Measurements from ENCODE around the gene TMEM92.
"Not testable (repeated sequence)": the region's sequence is repeated elsewhere in the genome, so short reads cannot be mapped to it uniquely, and the experiment has no call there.

Gene TMEM92

DNA sequence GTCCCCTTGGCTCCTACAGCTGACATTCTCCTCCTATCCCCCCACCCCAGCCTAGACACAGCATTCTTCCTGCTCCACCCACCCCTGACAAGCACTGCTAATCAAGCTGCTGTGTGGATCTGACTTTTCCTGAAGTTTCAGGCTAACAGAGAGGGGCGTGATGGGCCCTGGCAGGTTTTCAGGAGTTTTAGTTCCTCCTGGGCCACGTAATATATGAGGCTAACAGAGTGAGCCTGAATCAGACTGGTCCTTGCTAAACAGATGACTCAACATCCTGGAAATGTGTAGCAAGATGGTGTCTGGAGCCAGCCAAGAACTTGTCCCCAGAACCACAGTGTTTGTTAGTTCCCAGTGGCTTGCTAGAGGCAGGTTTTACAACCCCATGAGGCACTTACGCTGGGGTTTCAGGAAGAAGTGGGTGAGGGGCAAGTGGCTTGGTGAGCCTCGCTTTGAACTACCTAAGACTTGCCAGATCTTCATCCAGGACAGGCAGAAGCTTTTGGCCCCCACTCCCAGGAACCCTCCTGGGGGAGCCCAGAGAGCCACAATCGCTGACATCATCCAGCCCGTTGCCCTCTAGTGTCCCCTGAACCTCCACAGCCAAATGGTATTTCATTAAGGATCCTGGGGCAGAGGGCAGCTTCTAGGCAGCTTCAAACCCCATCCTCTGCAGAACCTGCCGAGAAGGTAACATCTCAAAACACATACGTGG, 15.9 kb downstream of the TMEM92 start:
- Histone ChIP-seq H3K27ac (ENCODE audit: low read depth, low read length) (no peak overlapping the region), H3K27me3 (ENCODE audit: control insufficient read depth, insufficient read depth, low read length) (no peaks in the 10 kb centered on the region), H3K9ac (ENCODE audit: low read length) (no peak overlapping the region), H3K4me1 (ENCODE audit: control insufficient read depth, insufficient read depth, low read length) (peaks cover 14% of the 10 kb centered on the region; the same call in 1 of the 2 replicates), H3K9me3 (ENCODE audit: control insufficient read depth, insufficient read depth, low read depth, low read length) (no peaks in the 10 kb centered on the region), H3K36me3 (ENCODE audit: control insufficient read depth, insufficient read depth, low read length) (no peaks in the 10 kb centered on the region), H3K4me3 (ENCODE audit: low read depth, low read length) (no peak overlapping the region)

- Histone ChIP-seq H3K27ac (ENCODE audit: low read depth, low read length) (no peak overlapping the region), H3K4me3 (ENCODE audit: low read depth, low read length) (no peak overlapping the region), H3K27me3 (ENCODE audit: control insufficient read depth, insufficient read depth, low read length) (no peaks in the 10 kb centered on the region), H3K4me1 (ENCODE audit: control insufficient read depth, insufficient read depth, low read length) (peaks cover 14% of the 10 kb centered on the region; the same call in 1 of the 2 replicates), H3K9me3 (ENCODE audit: control insufficient read depth, insufficient read depth, low read depth, low read length) (no peaks in the 10 kb centered on the region), H3K36me3 (ENCODE audit: control insufficient read depth, insufficient read depth, low read length) (no peaks in the 10 kb centered on the region), H3K9ac (ENCODE audit: low read length) (no peak overlapping the region)
These were observed 16.7 kb downstream of the TMEM92 start for GRCh38 chr17:50290933-50291332.

DNA sequence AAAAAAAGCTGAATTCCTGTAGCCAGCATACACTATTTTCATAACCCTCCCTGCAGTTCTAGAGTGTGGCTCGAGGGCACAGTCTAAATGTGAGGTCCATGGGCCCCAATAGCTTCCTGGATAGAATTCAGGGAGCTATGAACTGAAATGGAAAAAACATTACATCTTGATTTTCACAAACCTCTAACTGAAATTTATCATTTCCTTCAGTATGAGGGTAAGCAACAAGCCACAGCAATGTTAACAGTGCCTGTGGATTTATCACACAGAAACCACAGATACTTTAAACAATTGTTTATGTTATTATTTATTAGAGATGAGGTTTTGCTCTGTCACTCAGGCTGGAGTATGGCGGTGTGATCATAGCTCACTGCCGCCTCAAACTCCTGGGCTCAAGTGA, 18.2 kb downstream of the TMEM92 start:
- Histone ChIP-seq H3K4me1 (ENCODE audit: control insufficient read depth, insufficient read depth, low read length) (peaks cover 14% of the 10 kb centered on the region), H3K27me3 (ENCODE audit: control insufficient read depth, insufficient read depth, low read length) (no peaks in the 10 kb centered on the region), H3K36me3 (ENCODE audit: control insufficient read depth, insufficient read depth, low read length) (no peaks in the 10 kb centered on the region), H3K9me3 (ENCODE audit: control insufficient read depth, insufficient read depth, low read depth, low read length) (no peaks in the 10 kb centered on the region), H3K9ac (ENCODE audit: low read length) (no peak overlapping the region), H3K27ac (ENCODE audit: low read depth, low read length) (no peak overlapping the region), H3K4me3 (ENCODE audit: low read depth, low read length) (no peak overlapping the region)

- Histone ChIP-seq H3K9ac (ENCODE audit: low read length) (no peak overlapping the region), H3K36me3 (ENCODE audit: control insufficient read depth, insufficient read depth, low read length) (no peaks in the 10 kb centered on the region)
These were observed 20.8 kb downstream of the TMEM92 start for GRCh38 chr17:50295021-50295420.

DNA sequence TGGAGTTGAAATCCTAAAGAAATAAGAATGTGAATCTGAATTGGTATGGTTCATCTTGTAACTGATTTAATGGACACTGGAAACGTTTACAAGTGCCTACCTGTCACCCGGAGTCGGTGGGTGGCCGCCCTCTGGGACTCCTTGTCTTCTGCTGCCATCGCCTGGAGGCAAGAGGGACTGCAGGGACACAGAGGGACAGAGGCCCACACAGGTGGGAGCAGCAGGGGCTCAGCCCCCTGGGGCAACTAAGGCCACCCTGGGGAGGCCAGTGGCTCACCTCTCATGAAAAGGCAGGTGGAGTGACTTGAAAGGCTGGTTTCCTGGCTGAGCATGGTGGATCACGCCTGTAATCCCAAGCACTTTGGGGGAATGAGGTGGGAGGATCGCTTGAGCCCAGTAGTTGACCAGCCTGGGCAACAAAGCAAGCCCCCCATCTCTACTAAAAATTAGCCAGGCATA, 23.2 kb downstream of the TMEM92 start:
- no peak overlapping the region for H3K27ac ChIP-seq (ENCODE audit: low read depth, low read length)
- no peaks in the 10 kb centered on the region for H3K36me3 ChIP-seq (ENCODE audit: control insufficient read depth, insufficient read depth, low read length)
- no peaks in the 10 kb centered on the region for H3K9me3 ChIP-seq (ENCODE audit: control insufficient read depth, insufficient read depth, low read depth, low read length)
- H3K9ac ChIP-seq (ENCODE audit: low read length) = no peak overlapping the region
- no peaks in the 10 kb centered on the region for H3K27me3 ChIP-seq (ENCODE audit: control insufficient read depth, insufficient read depth, low read length)
- no peak overlapping the region for H3K4me3 ChIP-seq (ENCODE audit: low read depth, low read length)
- H3K4me1 ChIP-seq (ENCODE audit: control insufficient read depth, insufficient read depth, low read length) = peaks cover 6% of the 10 kb centered on the region; the same call in 1 of the 2 replicates

More at GRCh38 chr17:50295021-50295420, 20.8 kb downstream of the TMEM92 start:
- no peak overlapping the region for H3K27ac ChIP-seq (ENCODE audit: low read depth, low read length)
- no peak overlapping the region for H3K4me3 ChIP-seq (ENCODE audit: low read depth, low read length)
- no peaks in the 10 kb centered on the region for H3K9me3 ChIP-seq (ENCODE audit: control insufficient read depth, insufficient read depth, low read depth, low read length)
- H3K4me1 ChIP-seq (ENCODE audit: control insufficient read depth, insufficient read depth, low read length) = peaks cover 12% of the 10 kb centered on the region
- no peaks in the 10 kb centered on the region for H3K27me3 ChIP-seq (ENCODE audit: control insufficient read depth, insufficient read depth, low read length)

DNA sequence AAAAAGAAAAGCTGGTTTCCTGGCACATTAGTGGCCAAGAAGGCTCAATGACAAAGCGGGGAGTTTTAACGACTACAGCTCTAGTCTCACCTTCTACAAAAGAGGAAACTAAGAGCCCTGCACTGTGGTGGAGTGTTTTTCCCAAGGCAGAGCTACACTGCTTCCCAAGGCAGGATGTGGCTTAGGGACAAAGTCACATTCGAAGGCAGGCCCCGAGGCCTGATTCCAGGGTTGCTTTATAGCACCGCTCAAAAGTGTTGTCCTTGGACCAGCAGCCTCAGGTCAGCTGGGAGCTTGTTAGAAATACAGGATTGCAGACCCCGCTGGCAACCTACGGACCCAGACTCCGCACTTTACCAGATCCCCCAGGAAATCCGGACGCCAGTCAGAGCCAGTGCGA, 23.8 kb downstream of the TMEM92 start:
- H3K36me3 ChIP-seq (ENCODE audit: control insufficient read depth, insufficient read depth, low read length) = no peaks in the 10 kb centered on the region
- H3K27ac ChIP-seq (ENCODE audit: low read depth, low read length) = no peak overlapping the region
- H3K9ac ChIP-seq (ENCODE audit: low read length) = no peak overlapping the region
- peaks cover 6% of the 10 kb centered on the region; the same call in 1 of the 2 replicates for H3K4me1 ChIP-seq (ENCODE audit: control insufficient read depth, insufficient read depth, low read length)
- H3K27me3 ChIP-seq (ENCODE audit: control insufficient read depth, insufficient read depth, low read length) = no peaks in the 10 kb centered on the region
- H3K9me3 ChIP-seq (ENCODE audit: control insufficient read depth, insufficient read depth, low read depth, low read length) = no peaks in the 10 kb centered on the region
- no peak overlapping the region for H3K4me3 ChIP-seq (ENCODE audit: low read depth, low read length)

DNA sequence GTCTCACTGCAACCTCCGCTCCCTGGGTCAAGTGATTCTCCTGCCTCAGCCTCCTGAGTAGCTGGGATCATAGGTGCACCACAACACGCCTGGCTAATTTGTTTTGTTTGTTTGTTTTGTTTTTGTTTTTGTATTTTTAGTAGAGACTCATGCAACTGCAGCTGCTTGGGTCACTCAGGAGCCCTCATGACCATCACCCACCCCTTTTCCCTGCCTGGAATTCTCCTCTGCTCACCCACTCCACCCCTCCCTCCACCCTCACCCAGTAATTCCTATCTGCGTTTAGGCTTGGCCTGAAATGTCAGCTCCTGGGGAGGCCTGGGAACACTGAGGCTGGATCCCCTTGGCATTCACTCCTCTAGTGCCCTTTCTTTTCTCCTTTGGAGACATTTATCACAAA, 25.5 kb downstream of the TMEM92 start:
- H3K4me3 ChIP-seq (ENCODE audit: low read depth, low read length) = no peak overlapping the region
- no peak overlapping the region for H3K9ac ChIP-seq (ENCODE audit: low read length)

GRCh38 chr17:50300824-50301223, 26.6 kb downstream of the TMEM92 start:
- H3K36me3 ChIP-seq (ENCODE audit: control insufficient read depth, insufficient read depth, low read length); H3K9ac ChIP-seq (ENCODE audit: low read length); H3K27me3 ChIP-seq (ENCODE audit: control insufficient read depth, insufficient read depth, low read length); H3K4me3 ChIP-seq (ENCODE audit: low read depth, low read length); H3K27ac ChIP-seq (ENCODE audit: low read depth, low read length); H3K9me3 ChIP-seq (ENCODE audit: control insufficient read depth, insufficient read depth, low read depth, low read length): not testable (repeated sequence)
- peaks cover 10% of the 10 kb centered on the region; the same call in 1 of the 2 replicates for H3K4me1 ChIP-seq (ENCODE audit: control insufficient read depth, insufficient read depth, low read length)

More for the DNA sequence above, 25.5 kb downstream of the TMEM92 start:
- Histone ChIP-seq H3K9me3 (ENCODE audit: control insufficient read depth, insufficient read depth, low read depth, low read length) (no peaks in the 10 kb centered on the region), H3K36me3 (ENCODE audit: control insufficient read depth, insufficient read depth, low read length) (no peaks in the 10 kb centered on the region), H3K4me1 (ENCODE audit: control insufficient read depth, insufficient read depth, low read length) (peaks cover 10% of the 10 kb centered on the region; the same call in 1 of the 2 replicates), H3K27ac (ENCODE audit: low read depth, low read length) (no peak overlapping the region), H3K27me3 (ENCODE audit: control insufficient read depth, insufficient read depth, low read length) (no peaks in the 10 kb centered on the region)

DNA sequence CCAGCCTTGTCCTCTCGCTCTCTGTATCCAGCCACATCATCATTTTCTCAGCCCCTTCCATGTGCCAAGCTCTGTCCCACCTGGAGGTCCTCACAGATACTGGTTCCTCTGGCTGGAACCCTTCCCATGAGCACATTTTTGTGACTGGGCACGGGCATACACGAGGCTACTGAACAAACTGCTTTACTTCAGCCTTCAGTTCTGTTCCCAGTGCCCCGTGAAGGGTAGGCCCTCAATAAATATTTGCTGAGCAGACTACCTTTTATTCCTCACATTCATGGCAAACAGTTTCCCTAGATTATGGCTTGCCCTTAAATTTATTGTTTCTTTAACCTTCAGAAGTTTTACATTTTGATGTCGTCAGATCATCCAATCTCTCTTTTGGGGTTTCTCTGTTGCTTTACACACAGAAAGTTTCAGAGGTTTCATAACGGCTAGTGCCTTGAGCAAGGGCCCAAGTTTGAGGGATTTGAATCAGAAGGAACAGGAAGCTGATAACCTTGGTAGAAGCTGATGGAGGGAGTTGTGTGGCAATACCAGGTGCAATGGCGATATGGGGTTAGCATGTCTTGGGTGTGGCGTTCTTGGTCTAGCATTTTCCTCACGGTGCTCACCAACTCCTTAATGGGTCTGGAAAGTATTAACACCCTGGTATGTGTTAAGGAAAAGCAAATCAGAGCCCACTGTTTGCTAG, 27.8 kb downstream of the TMEM92 start:
- Histone ChIP-seq H3K27ac (ENCODE audit: low read depth, low read length) (no peak overlapping the region), H3K36me3 (ENCODE audit: control insufficient read depth, insufficient read depth, low read length) (no peaks in the 10 kb centered on the region), H3K9ac (ENCODE audit: low read length) (no peak overlapping the region), H3K4me3 (ENCODE audit: low read depth, low read length) (no peak overlapping the region), H3K9me3 (ENCODE audit: control insufficient read depth, insufficient read depth, low read depth, low read length) (no peaks in the 10 kb centered on the region), H3K27me3 (ENCODE audit: control insufficient read depth, insufficient read depth, low read length) (no peaks in the 10 kb centered on the region), H3K4me1 (ENCODE audit: control insufficient read depth, insufficient read depth, low read length) (peaks cover 10% of the 10 kb centered on the region; the same call in 1 of the 2 replicates)

DNA sequence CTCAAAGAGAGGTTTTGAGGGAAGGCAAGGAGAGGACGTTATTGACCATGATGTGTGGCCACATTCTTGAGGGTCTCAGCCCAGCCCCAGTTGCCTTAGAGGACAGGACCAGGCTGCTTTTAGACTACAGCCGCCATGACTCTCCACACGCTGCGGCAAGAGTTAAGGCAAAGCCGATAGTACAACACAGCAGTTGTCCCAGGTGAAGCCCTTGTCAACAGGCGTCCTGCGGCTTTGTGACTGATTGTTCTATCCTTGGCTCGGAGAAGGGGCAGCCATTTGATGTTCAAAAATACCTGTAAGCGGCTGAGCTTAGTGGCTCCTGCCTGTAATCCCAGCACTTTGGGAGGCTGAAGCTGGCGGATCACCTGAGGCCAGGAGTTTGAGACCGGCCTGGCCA, 28.8 kb downstream of the TMEM92 start:
- no peaks in the 10 kb centered on the region for H3K27me3 ChIP-seq (ENCODE audit: control insufficient read depth, insufficient read depth, low read length)
- H3K27ac ChIP-seq (ENCODE audit: low read depth, low read length) = no peak overlapping the region
- peaks cover 4% of the 10 kb centered on the region; the same call in 1 of the 2 replicates for H3K4me1 ChIP-seq (ENCODE audit: control insufficient read depth, insufficient read depth, low read length)
- H3K4me3 ChIP-seq (ENCODE audit: low read depth, low read length) = no peak overlapping the region
- H3K9ac ChIP-seq (ENCODE audit: low read length) = no peak overlapping the region
- no peaks in the 10 kb centered on the region for H3K9me3 ChIP-seq (ENCODE audit: control insufficient read depth, insufficient read depth, low read depth, low read length)
- H3K36me3 ChIP-seq (ENCODE audit: control insufficient read depth, insufficient read depth, low read length) = no peaks in the 10 kb centered on the region

DNA sequence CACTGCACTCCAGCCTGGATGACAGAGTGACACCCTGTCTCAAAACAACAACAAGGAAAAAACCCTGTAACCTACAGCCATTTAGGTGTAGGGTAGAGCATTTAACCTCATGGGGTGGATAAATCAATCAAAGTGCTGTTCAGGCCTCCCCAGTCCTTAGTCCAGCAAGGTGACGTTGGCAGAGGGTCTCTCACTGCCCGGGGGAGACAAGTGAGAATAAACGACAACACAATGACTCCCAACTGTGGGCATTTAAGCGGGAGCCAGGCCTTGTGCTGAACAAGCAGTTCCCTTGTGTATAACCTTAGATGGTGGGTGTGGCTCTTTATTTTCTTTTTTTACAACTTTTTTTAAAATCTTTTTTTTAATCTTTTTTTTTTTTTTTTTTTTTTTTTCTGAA, 29.3 kb downstream of the TMEM92 start:
- Histone ChIP-seq H3K27me3 (ENCODE audit: control insufficient read depth, insufficient read depth, low read length) (no peaks in the 10 kb centered on the region), H3K9me3 (ENCODE audit: control insufficient read depth, insufficient read depth, low read depth, low read length) (no peaks in the 10 kb centered on the region), H3K9ac (ENCODE audit: low read length) (no peak overlapping the region), H3K36me3 (ENCODE audit: control insufficient read depth, insufficient read depth, low read length) (no peaks in the 10 kb centered on the region), H3K4me3 (ENCODE audit: low read depth, low read length) (no peak overlapping the region), H3K4me1 (ENCODE audit: control insufficient read depth, insufficient read depth, low read length) (peaks cover 4% of the 10 kb centered on the region; the same call in 1 of the 2 replicates), H3K27ac (ENCODE audit: low read depth, low read length) (no peak overlapping the region)

Data from HUES6 (cell line).